Measurements from ENCODE around the gene GRIK3. TPM values are rescaled to one million over a fixed set of nuclear protein-coding genes. Genes with fewer than 3 reads are reported as not detected.

The GRIK3 gene
- total RNA-seq, 1 donor from 2014 or later, result not detected

DNA sequence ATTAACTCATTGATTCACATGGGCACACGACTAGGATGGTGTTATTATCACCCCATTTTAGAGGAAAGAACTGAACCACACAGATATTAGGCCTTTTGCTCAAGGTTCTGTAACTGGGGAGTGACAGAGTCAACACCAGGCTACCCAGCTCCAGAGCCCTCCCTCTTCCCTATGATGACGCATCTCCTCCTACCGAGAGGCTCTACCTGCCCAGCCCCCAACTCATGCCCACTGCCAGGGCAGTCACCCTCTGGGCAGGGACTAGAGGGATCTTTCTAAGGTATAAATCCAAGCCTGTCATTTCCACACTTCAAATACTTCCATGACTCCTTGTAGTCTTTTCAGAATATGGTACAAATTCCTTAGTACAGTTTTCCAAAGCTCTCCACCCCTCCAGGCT is 171.3 kb downstream of the GRIK3 start:
- Mint-ChIP-seq H3K4me1 (ENCODE audit: low read depth) (no peaks in the 10 kb centered on the region), H3K27ac (no peak overlapping the region), H3K4me3 (no peak overlapping the region), H3K27me3 (ENCODE audit: insufficient read depth) (peaks cover 2% of the 10 kb centered on the region), H3K9me3 (no peaks in the 10 kb centered on the region), H3K36me3 (ENCODE audit: low read depth) (no peaks in the 10 kb centered on the region)
- DNase-seq (ENCODE audit: low spot score), result no peak
- intact Hi-C loops (cut with micrococcal nuclease), result no loop called here

- no peak overlapping the region for H3K27ac Mint-ChIP-seq
- no peaks in the 10 kb centered on the region for H3K36me3 Mint-ChIP-seq (ENCODE audit: low read depth)
- no peaks in the 10 kb centered on the region for H3K9me3 Mint-ChIP-seq
- peaks cover 4% of the 10 kb centered on the region for H3K27me3 Mint-ChIP-seq (ENCODE audit: insufficient read depth)
- intact Hi-C loops (cut with micrococcal nuclease), result no loop called here
- H3K4me3 Mint-ChIP-seq, result no peak overlapping the region
- no peaks in the 10 kb centered on the region for H3K4me1 Mint-ChIP-seq (ENCODE audit: low read depth)
- no peak for DNase-seq (ENCODE audit: low spot score)
These were observed 172.9 kb downstream of the GRIK3 start for GRCh38 chr1:36861375-36861774.

DNA sequence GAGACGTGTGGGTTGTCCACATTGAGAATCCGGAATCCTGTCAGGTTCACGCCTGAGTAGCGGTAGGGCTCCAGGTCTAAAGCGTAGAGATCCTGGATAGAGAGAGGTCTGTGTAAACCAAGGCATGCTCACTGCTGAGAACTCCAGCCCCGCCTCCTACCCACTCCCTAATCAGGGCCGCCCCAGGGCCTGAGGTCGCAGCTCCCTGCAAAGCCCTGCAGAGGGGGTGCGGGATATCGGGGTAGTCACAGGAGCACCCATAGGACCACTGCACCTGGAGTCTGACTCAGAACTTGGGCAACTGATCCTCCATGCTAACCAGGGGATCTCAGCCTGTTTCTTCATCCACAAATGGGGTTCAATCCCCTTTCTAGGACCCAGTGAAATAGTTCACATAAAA is 174.4 kb downstream of the GRIK3 start:
- intact Hi-C loops (cut with micrococcal nuclease), result no loop called here
- Mint-ChIP-seq H3K4me1 (ENCODE audit: low read depth) (no peaks in the 10 kb centered on the region), H3K9me3 (no peaks in the 10 kb centered on the region)

DNA sequence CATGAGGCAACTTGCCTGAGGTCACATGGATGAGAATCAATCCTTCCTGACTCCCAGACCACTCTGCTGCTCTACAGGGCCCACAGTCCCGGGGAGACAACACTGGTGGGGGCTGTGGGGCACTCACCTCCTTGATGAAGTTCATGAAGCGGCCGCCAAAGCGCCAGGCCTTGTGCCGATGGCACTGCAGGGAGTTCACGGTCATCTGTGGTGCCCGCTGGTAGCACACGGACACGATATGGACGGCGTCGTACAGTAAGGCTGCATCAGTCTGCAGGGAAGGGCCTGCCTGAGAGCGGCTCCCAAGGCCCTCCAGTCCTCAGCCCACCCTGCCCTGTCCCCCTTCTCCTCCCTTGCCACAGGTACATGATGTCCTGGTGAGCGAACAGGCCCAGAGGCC is 175.3 kb downstream of the GRIK3 start:
- Mint-ChIP-seq H3K36me3 (ENCODE audit: low read depth) (no peaks in the 10 kb centered on the region), H3K27ac (no peak overlapping the region), H3K4me1 (ENCODE audit: low read depth) (no peaks in the 10 kb centered on the region), H3K9me3 (no peaks in the 10 kb centered on the region), H3K4me3 (no peak overlapping the region), H3K27me3 (ENCODE audit: insufficient read depth) (peaks cover 8% of the 10 kb centered on the region)
- no peak for DNase-seq (ENCODE audit: low spot score)
- intact Hi-C loops (cut with micrococcal nuclease), result no loop called here

More for the DNA sequence above, 174.4 kb downstream of the GRIK3 start:
- H3K4me3 Mint-ChIP-seq, result no peak overlapping the region
- no peak for DNase-seq (ENCODE audit: low spot score)
- H3K27ac Mint-ChIP-seq, result no peak overlapping the region
- no peaks in the 10 kb centered on the region for H3K36me3 Mint-ChIP-seq (ENCODE audit: low read depth)
- H3K27me3 Mint-ChIP-seq (ENCODE audit: insufficient read depth), result peaks cover 4% of the 10 kb centered on the region

- Mint-ChIP-seq H3K27me3 (ENCODE audit: insufficient read depth) (peaks cover 8% of the 10 kb centered on the region), H3K27ac (no peak overlapping the region), H3K4me3 (no peak overlapping the region), H3K36me3 (ENCODE audit: low read depth) (no peaks in the 10 kb centered on the region), H3K9me3 (no peaks in the 10 kb centered on the region), H3K4me1 (ENCODE audit: low read depth) (no peaks in the 10 kb centered on the region)
- no peak for DNase-seq (ENCODE audit: low spot score)
- intact Hi-C loops (cut with micrococcal nuclease), result no loop called here
These were observed 175.8 kb downstream of the GRIK3 start for GRCh38 chr1:36858553-36858952.

- no peak for DNase-seq (ENCODE audit: low spot score)
- no peaks in the 10 kb centered on the region for H3K4me1 Mint-ChIP-seq (ENCODE audit: low read depth)
- no peaks in the 10 kb centered on the region for H3K36me3 Mint-ChIP-seq (ENCODE audit: low read depth)
- no peaks in the 10 kb centered on the region for H3K9me3 Mint-ChIP-seq
- no peak overlapping the region for H3K4me3 Mint-ChIP-seq
- intact Hi-C loops (cut with micrococcal nuclease), result no loop called here
- H3K27ac Mint-ChIP-seq, result no peak overlapping the region
- H3K27me3 Mint-ChIP-seq (ENCODE audit: insufficient read depth), result peaks cover 8% of the 10 kb centered on the region
These were observed 176.6 kb downstream of the GRIK3 start for GRCh38 chr1:36857754-36858153.

DNA sequence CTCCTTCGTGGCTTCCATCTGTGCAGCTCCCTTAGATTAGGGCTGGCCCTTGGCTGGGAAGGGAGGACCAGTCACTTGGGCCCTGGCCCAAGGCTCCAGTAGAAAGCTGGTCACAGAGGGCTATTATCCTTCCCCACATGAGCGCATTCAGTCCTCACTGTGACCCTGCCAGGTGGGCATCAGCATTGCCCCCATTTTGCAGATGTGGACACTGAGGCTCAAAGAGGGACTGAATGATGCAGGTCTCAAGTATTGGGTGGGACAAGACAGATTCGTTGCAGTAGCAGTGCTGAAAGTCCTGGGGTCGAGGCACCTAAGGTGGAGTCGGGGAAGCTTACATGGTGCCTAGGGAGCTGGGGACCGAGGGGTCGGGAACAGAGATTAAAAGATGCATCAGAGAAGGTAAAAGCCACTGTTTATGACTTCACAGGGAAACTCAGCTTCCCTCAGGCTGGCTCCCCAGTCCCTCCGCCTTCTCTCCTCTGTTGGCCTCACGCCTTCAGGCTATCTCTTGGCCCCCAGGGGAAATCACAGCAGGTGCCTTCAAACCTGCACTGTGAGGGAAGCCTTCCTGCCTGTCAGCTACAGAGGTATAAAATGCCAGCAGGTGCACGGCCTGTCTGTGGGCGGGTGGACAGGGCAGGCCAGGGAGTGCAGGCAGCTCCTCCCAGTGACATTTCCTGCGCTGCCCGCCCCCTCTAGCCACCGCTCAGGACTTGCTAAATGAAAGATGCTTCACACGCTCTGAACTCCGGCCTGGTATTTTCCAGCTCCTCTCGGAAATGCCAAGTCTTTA is 178.4 kb downstream of the GRIK3 start:
- no peaks in the 10 kb centered on the region for H3K36me3 Mint-ChIP-seq (ENCODE audit: low read depth)
- no peaks in the 10 kb centered on the region for H3K9me3 Mint-ChIP-seq
- intact Hi-C loops (cut with micrococcal nuclease), result no loop called here
- H3K27ac Mint-ChIP-seq, result no peak overlapping the region
- no peak for DNase-seq (ENCODE audit: low spot score)
- peaks cover 11% of the 10 kb centered on the region for H3K27me3 Mint-ChIP-seq (ENCODE audit: insufficient read depth)
- H3K4me3 Mint-ChIP-seq, result no peak overlapping the region
- H3K4me1 Mint-ChIP-seq (ENCODE audit: low read depth), result no peaks in the 10 kb centered on the region

- intact Hi-C loops (cut with micrococcal nuclease), result no loop called here
- H3K4me3 Mint-ChIP-seq, result no peak overlapping the region
- H3K36me3 Mint-ChIP-seq (ENCODE audit: low read depth), result no peaks in the 10 kb centered on the region
- no peak overlapping the region for H3K27ac Mint-ChIP-seq
- H3K4me1 Mint-ChIP-seq (ENCODE audit: low read depth), result no peaks in the 10 kb centered on the region
- no peaks in the 10 kb centered on the region for H3K9me3 Mint-ChIP-seq
- peaks cover 13% of the 10 kb centered on the region for H3K27me3 Mint-ChIP-seq (ENCODE audit: insufficient read depth)
- DNase-seq (ENCODE audit: low spot score), result no peak
These were observed 180.7 kb downstream of the GRIK3 start for GRCh38 chr1:36853638-36854037.

GRCh38 chr1:36852586-36852985 is 181.7 kb downstream of the GRIK3 start:
- Mint-ChIP-seq H3K4me1 (ENCODE audit: low read depth) (no peaks in the 10 kb centered on the region), H3K9me3 (no peaks in the 10 kb centered on the region), H3K27ac (no peak overlapping the region), H3K36me3 (ENCODE audit: low read depth) (no peaks in the 10 kb centered on the region), H3K27me3 (ENCODE audit: insufficient read depth) (peaks cover 14% of the 10 kb centered on the region), H3K4me3 (no peak overlapping the region)
- DNase-seq (ENCODE audit: low spot score), result no peak
- intact Hi-C loops (cut with micrococcal nuclease), result no loop called here

- Mint-ChIP-seq H3K36me3 (ENCODE audit: low read depth) (no peaks in the 10 kb centered on the region), H3K4me3 (no peak overlapping the region), H3K27me3 (ENCODE audit: insufficient read depth) (peaks cover 16% of the 10 kb centered on the region), H3K9me3 (no peaks in the 10 kb centered on the region), H3K27ac (no peak overlapping the region), H3K4me1 (ENCODE audit: low read depth) (no peaks in the 10 kb centered on the region)
- intact Hi-C loops (cut with micrococcal nuclease), result no loop called here
- no peak for DNase-seq (ENCODE audit: low spot score)
These were observed 182.7 kb downstream of the GRIK3 start for GRCh38 chr1:36851595-36851994.

GRCh38 chr1:36851087-36851486 is 183.2 kb downstream of the GRIK3 start:
- no peak overlapping the region for H3K27ac Mint-ChIP-seq
- H3K27me3 Mint-ChIP-seq (ENCODE audit: insufficient read depth), result peaks cover 14% of the 10 kb centered on the region
- no peaks in the 10 kb centered on the region for H3K9me3 Mint-ChIP-seq
- no peak overlapping the region for H3K4me3 Mint-ChIP-seq
- DNase-seq (ENCODE audit: low spot score), result no peak
- intact Hi-C loops (cut with micrococcal nuclease), result no loop called here
- no peaks in the 10 kb centered on the region for H3K36me3 Mint-ChIP-seq (ENCODE audit: low read depth)
- no peaks in the 10 kb centered on the region for H3K4me1 Mint-ChIP-seq (ENCODE audit: low read depth)

DNA sequence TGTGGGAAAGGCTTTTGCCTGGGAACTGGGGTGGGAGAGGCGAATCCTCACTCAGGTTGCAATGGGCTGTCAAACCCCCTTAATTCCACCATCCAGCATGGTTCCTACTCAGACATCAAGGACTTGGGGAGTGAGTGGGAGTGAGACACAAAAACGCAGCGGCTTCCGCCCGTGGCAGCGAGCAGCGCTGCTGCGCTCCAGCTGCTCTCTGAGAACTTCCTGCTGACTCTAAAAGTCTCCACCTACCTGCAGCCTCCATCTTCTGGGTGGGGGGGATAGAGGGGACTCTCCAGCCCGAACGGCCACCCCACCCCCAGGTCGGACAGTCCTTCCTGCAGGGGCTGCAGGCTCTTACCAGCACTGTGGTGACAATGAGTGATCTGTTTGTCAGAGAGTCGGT is 184.4 kb downstream of the GRIK3 start:
- H3K27ac Mint-ChIP-seq, result no peak overlapping the region
- H3K4me1 Mint-ChIP-seq (ENCODE audit: low read depth), result no peaks in the 10 kb centered on the region
- no peak overlapping the region for H3K4me3 Mint-ChIP-seq
- no peaks in the 10 kb centered on the region for H3K9me3 Mint-ChIP-seq
- intact Hi-C loops (cut with micrococcal nuclease), result no loop called here
- H3K27me3 Mint-ChIP-seq (ENCODE audit: insufficient read depth), result peaks cover 14% of the 10 kb centered on the region
- no peak for DNase-seq (ENCODE audit: low spot score)
- no peaks in the 10 kb centered on the region for H3K36me3 Mint-ChIP-seq (ENCODE audit: low read depth)

GRCh38 chr1:36847761-36848160 is 186.6 kb downstream of the GRIK3 start:
- peaks cover 10% of the 10 kb centered on the region for H3K27me3 Mint-ChIP-seq (ENCODE audit: insufficient read depth)
- intact Hi-C loops (cut with micrococcal nuclease), result no loop called here
- H3K27ac Mint-ChIP-seq, result no peak overlapping the region
- H3K4me3 Mint-ChIP-seq, result no peak overlapping the region
- H3K9me3 Mint-ChIP-seq, result no peaks in the 10 kb centered on the region
- no peak for DNase-seq (ENCODE audit: low spot score)
- no peaks in the 10 kb centered on the region for H3K36me3 Mint-ChIP-seq (ENCODE audit: low read depth)
- no peaks in the 10 kb centered on the region for H3K4me1 Mint-ChIP-seq (ENCODE audit: low read depth)

- H3K36me3 Mint-ChIP-seq (ENCODE audit: low read depth), result no peaks in the 10 kb centered on the region
- no peaks in the 10 kb centered on the region for H3K9me3 Mint-ChIP-seq
- DNase-seq (ENCODE audit: low spot score), result no peak
- H3K4me3 Mint-ChIP-seq, result no peak overlapping the region
- H3K4me1 Mint-ChIP-seq (ENCODE audit: low read depth), result no peaks in the 10 kb centered on the region
- no peak overlapping the region for H3K27ac Mint-ChIP-seq
- peaks cover 10% of the 10 kb centered on the region for H3K27me3 Mint-ChIP-seq (ENCODE audit: insufficient read depth)
- intact Hi-C loops (cut with micrococcal nuclease), result no loop called here
These were observed 187.1 kb downstream of the GRIK3 start for GRCh38 chr1:36847186-36847585.

Measured in activated T-helper 1 cell treated with anti-CD3 and anti-CD28 coated beads, Interleukin-12 subunit alpha, Interleukin-12 subunit beta, Interleukin-2, Interleukin-4 antibody, amounts not matched to agents 30 ng/mL and 10 ng/mL and 1 ng/mL, durations not matched to agents 14 hours and 24 hours and 36 hours (primary cell).